ENCODE measurements around the gene SPRTN.

DNA sequence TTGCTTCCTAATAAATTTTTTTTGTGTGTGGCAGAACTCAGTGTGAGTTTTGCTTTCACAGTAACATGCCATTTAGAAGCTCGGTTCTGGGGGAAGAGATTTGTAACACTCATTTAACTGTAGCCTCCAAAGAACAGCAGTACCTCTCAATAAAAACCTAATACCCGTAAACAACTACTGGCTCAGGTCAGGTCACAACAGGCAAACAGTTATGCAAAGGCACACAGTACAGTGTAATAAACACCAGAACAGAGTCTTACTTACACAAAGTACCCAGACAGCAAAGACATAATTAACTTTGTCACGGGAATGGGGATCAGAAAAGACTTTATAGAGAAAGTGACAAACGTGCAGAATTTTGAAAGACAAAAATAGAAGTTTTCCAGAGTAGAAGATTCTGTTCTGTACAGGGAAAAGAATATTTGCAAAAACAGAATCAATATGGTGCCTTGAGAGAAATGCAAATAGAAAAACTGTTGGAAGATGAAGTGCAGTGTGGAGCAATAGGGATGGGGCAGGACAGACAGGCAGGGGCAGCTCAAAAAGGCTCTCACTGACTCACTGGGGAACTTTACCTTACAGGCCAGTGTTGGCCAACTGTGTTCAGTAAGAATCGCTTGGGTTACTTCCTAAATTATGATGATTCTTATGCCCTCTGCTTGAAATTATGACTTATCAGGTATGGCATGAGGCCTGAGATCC lies 45.2 kb downstream of the SPRTN start:
- TF ChIP-seq, protein P1, sequence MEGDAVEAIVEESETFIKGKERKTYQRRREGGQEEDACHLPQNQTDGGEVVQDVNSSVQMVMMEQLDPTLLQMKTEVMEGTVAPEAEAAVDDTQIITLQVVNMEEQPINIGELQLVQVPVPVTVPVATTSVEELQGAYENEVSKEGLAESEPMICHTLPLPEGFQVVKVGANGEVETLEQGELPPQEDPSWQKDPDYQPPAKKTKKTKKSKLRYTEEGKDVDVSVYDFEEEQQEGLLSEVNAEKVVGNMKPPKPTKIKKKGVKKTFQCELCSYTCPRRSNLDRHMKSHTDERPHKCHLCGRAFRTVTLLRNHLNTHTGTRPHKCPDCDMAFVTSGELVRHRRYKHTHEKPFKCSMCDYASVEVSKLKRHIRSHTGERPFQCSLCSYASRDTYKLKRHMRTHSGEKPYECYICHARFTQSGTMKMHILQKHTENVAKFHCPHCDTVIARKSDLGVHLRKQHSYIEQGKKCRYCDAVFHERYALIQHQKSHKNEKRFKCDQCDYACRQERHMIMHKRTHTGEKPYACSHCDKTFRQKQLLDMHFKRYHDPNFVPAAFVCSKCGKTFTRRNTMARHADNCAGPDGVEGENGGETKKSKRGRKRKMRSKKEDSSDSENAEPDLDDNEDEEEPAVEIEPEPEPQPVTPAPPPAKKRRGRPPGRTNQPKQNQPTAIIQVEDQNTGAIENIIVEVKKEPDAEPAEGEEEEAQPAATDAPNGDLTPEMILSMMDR (conservative IDR thresholded peaks at IDR 0.05; ENCODE audit: low read depth, low read length) = no peak
- no peak for TF ChIP-seq RCOR1 (IDR thresholded peaks at IDR 0.05; ENCODE audit: insufficient replicate concordance, low read length)
